Erythroblast (primary cell): ENCODE measurements around the gene GRAMD4.

Experiments used
- GATA1 ChIP-seq: IDR thresholded peaks from 2 replicates; pipeline ENCODE4 v1.6.1; 2011; ENCODE audit warnings: low read depth, mild to moderate bottlenecking, control low read depth, low read length, moderate library complexity
- POLR2A ChIP-seq: IDR thresholded peaks from 2 replicates; pipeline ENCODE4 v1.6.1; 2011; ENCODE audit warnings: mild to moderate bottlenecking, low read length

DNA sequence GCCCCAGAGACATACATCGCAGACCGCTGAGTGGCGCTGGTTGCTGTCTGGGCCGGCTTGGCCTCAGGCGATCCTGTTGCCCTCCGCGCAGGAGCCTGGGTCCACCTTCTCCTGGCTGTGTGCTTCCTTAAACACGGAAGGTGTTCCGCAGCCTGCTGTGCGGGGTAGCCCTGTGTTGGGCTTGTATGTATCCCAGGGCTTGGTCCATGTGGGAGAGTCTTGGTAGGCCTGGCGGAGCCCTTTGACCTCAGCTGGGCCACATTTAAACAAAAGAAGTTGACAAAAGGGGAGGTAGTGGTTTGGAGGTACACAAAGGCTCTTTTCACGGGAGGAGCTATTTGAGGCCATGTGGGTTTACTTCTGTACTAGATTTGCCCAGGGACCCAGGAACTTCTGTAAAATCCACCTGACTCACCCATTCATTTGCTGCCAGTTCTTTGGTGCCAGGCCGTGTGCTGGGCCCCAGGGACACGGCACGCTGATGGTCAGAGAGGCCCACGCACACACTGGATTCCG lies 11.0 kb upstream of the GRAMD4 start:
- TF ChIP-seq POLR2A (no peak), GATA1 (no peak)
